PFSK-1 (cell line): ENCODE results near the gene DNAH12.

Experiments
- FOXP2 ChIP-seq: optimal IDR thresholded peaks from 2 replicates; pipeline ENCODE3; 2011; ENCODE audit warnings: borderline replicate concordance, control low read depth, inconsistent platforms; ENCODE audit not compliant: insufficient read depth; ENCODE audit errors: extremely low read length, extremely low read depth
- POLR2AphosphoS5 ChIP-seq: IDR thresholded peaks from 2 replicates; pipeline ENCODE4 v1.6.1; 2012; ENCODE audit warnings: low read depth, mild to moderate bottlenecking, control low read depth, low read length, moderate library complexity
- SIN3A ChIP-seq: IDR thresholded peaks from 2 replicates; pipeline ENCODE4 v1.6.1; 2012; ENCODE audit warnings: mild to moderate bottlenecking, low read length, moderate library complexity, borderline replicate concordance; ENCODE audit not compliant: insufficient read depth
- TAF1 ChIP-seq: IDR thresholded peaks from 2 replicates; pipeline ENCODE4 v1.6.1; 2012; ENCODE audit warnings: low read length, control low read depth, borderline replicate concordance; ENCODE audit not compliant: insufficient read depth
- TF ChIP-seq, protein P1 (sequence below), 2 experiments: IDR thresholded peaks; 2 replicates each; pipeline versions ENCODE4 v1.6.1 to v1.8.0; 2011 to 2012; ENCODE audit warnings: low read depth in 2 of 2, low read length in 2 of 2, control low read depth in 1 of 2, inconsistent platforms in 1 of 2, mild to moderate bottlenecking in 1 of 2, moderate library complexity in 1 of 2; ENCODE audit not compliant: insufficient read depth in 1 of 2

The DNAH12 gene

DNA sequence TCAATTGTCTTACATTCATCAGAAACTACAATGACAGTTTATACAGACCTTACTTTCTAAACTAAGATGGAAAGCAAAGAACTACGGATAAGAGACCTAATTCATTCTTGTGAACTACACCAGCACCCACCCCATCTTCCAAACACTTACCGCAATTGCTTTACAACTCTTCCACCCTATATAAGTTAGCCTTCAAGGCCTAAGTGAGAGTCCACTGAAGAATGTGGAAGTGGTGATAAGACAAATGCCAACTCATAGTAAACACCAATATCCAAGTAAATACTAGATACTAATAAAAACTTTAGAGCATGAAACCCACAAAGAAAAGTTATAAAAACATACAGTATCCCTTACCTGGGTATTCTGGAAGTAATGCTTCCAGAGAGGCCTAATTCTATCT, 39.4 kb upstream of the DNAH12 start:
- TF ChIP-seq FOXP2, result no peak
- TF ChIP-seq TAF1, result no peak
- TF ChIP-seq, protein P1, sequence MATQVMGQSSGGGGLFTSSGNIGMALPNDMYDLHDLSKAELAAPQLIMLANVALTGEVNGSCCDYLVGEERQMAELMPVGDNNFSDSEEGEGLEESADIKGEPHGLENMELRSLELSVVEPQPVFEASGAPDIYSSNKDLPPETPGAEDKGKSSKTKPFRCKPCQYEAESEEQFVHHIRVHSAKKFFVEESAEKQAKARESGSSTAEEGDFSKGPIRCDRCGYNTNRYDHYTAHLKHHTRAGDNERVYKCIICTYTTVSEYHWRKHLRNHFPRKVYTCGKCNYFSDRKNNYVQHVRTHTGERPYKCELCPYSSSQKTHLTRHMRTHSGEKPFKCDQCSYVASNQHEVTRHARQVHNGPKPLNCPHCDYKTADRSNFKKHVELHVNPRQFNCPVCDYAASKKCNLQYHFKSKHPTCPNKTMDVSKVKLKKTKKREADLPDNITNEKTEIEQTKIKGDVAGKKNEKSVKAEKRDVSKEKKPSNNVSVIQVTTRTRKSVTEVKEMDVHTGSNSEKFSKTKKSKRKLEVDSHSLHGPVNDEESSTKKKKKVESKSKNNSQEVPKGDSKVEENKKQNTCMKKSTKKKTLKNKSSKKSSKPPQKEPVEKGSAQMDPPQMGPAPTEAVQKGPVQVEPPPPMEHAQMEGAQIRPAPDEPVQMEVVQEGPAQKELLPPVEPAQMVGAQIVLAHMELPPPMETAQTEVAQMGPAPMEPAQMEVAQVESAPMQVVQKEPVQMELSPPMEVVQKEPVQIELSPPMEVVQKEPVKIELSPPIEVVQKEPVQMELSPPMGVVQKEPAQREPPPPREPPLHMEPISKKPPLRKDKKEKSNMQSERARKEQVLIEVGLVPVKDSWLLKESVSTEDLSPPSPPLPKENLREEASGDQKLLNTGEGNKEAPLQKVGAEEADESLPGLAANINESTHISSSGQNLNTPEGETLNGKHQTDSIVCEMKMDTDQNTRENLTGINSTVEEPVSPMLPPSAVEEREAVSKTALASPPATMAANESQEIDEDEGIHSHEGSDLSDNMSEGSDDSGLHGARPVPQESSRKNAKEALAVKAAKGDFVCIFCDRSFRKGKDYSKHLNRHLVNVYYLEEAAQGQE (IDR thresholded peaks at IDR 0.05; ENCODE audit: insufficient read depth in 1 of 2, low read depth in 2 of 2, low read length in 2 of 2), result no peak
- no peak for TF ChIP-seq SIN3A
- TF ChIP-seq POLR2AphosphoS5, result no peak

DNA sequence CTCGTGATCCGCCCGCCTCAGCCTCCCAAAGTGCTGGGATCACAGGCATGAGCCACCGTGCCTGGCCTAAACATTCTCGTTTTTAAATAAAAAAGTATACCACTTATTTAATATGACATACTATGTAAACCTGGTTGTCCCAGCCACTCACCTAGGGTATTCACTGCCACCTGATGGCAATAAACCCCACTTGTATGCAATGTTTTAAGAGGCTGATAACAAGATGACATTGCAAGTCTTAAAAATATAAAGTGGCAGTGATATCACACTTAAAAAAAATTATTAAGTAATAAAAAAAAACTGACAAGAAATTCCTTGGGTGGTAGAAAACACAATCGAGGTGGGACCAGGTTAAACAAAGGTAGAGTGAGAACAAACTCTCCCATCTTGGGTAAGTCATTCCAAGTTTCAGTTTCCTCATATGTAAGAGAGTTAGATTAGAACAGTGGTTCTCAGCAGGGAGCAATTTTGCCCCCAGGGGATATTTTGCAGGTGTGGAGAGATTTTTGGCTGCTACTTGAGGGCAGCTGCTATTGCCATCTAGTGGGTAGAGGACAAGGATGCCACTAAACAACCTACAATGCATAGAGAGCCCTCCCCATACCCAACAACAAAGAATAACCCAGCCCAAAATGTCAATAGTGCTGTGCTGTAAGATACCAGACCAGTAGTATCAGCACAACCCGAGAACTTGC, 38.5 kb upstream of the DNAH12 start:
- TF ChIP-seq POLR2AphosphoS5, result no peak
- TF ChIP-seq SIN3A, result no peak
- TF ChIP-seq TAF1, result no peak
- TF ChIP-seq, protein P1 (IDR thresholded peaks at IDR 0.05; ENCODE audit: insufficient read depth in 1 of 2, low read depth in 2 of 2, low read length in 2 of 2), result no peak
- no peak for TF ChIP-seq FOXP2

DNA sequence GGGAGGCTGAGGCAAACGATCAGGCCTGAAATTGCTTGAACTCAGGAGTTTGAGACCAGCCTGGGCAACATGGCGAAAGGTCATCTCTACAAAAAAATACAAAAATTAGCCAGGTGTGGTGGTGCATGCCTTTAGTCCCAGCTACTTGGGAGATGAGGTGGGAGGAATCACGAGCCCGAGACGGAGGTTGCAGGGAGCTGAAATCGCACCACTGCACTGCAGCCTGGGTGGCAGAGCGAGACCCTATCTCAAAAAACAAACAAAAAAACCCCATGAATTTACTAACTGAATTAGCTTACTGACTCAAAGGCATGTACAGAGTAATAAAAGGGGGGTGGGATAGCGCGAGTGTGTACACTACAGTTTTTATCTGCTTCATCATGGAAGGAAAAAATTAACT, 33.7 kb upstream of the DNAH12 start:
- TF ChIP-seq TAF1 (no peak), POLR2AphosphoS5 (no peak), SIN3A (no peak), FOXP2 (no peak)
- TF ChIP-seq, protein P1 (IDR thresholded peaks at IDR 0.05; ENCODE audit: insufficient read depth in 1 of 2, low read depth in 2 of 2, low read length in 2 of 2), result no peak

DNA sequence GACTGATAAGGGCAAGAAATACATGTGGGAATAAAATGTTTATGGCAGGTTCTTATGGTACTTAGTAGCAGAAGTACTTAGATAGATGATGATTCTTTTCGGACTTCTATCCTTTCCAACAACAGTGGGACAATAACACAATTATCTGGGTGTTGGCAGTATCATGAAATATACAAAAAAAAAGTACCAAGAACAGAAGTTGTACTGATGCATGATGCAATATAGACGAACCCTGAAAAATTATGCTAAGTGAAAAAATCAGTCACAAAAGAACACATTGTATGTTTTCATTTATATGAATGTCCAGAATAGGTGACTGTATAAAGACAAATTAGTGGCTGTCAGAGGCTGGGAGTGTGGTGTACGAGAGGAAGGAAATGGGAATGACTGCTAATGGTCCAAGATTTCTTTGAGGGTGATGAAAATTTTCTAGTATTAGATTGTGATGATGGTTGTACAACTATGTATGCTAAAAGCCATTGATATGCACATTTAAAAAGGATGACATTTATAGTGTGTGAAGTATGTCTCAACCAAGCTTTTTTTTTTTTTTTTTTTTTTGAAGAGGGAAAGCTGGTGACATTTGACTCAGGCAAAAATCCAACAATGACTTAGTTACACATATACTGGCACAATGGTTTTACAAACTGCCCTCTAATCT, 32.0 kb upstream of the DNAH12 start:
- TF ChIP-seq POLR2AphosphoS5, result no peak
- TF ChIP-seq, protein P1 (IDR thresholded peaks at IDR 0.05; ENCODE audit: insufficient read depth in 1 of 2, low read depth in 2 of 2, low read length in 2 of 2), result no peak
- no peak for TF ChIP-seq SIN3A
